Osteocyte (in vitro differentiated cells): ENCODE data around the gene ALS2CL. TPM values are rescaled to one million over a fixed set of nuclear protein-coding genes. Genes with fewer than 3 reads are reported as not detected.

ENCODE experiments used
- DNase-seq: peaks from one replicate; pipeline ENCODE4 v3.0.0; 2021; ENCODE audit warnings: mixed read lengths; ENCODE audit not compliant: unreplicated experiment; ENCODE audit errors: extremely low spot score
- H3K27ac Mint-ChIP-seq: one replicate; pipeline ENCODE4 v1.8.0; 2021; ENCODE audit warnings: mild to moderate bottlenecking, mixed read lengths; ENCODE audit not compliant: unreplicated experiment
- H3K27me3 Mint-ChIP-seq: one replicate; pipeline ENCODE4 v1.8.0; 2021; ENCODE audit warnings: mixed read lengths; ENCODE audit not compliant: unreplicated experiment
- H3K36me3 Mint-ChIP-seq: one replicate; pipeline ENCODE4 v1.8.0; 2021; ENCODE audit warnings: mixed read lengths; ENCODE audit not compliant: unreplicated experiment
- H3K4me1 Mint-ChIP-seq: one replicate; pipeline ENCODE4 v1.8.0; 2021; ENCODE audit warnings: mixed read lengths; ENCODE audit not compliant: unreplicated experiment
- H3K4me3 Mint-ChIP-seq: one replicate; pipeline ENCODE4 v1.8.0; 2021; ENCODE audit warnings: mild to moderate bottlenecking, moderate library complexity, mixed read lengths; ENCODE audit not compliant: unreplicated experiment
- H3K9me3 Mint-ChIP-seq: one replicate; pipeline ENCODE4 v1.8.0; 2021; ENCODE audit warnings: mixed read lengths; ENCODE audit not compliant: unreplicated experiment
- total RNA-seq: library from RNA; stranded (reverse); gene quantifications from 2 replicates; pipeline ENCODE4 v1.2.1, GENCODE V29; 2021
- TF ChIP-seq, protein P1 (sequence below): fragments of 200-600 bp; sonication (generic); IDR thresholded peaks from 2 replicates; pipeline ENCODE4 v1.5.0; 2021; ENCODE audit warnings: antibody characterized with exemption, mild to moderate bottlenecking, moderate library complexity

Gene ALS2CL
- total RNA-seq, 1 donor from 2014 or later: 0.99 TPM

- Mint-ChIP-seq H3K27me3 (no peaks in the 10 kb centered on the region), H3K9me3 (no peaks in the 10 kb centered on the region), H3K27ac (no peak overlapping the region), H3K4me3 (no peak overlapping the region), H3K36me3 (no peaks in the 10 kb centered on the region), H3K4me1 (no peaks in the 10 kb centered on the region)
- TF ChIP-seq, protein P1, sequence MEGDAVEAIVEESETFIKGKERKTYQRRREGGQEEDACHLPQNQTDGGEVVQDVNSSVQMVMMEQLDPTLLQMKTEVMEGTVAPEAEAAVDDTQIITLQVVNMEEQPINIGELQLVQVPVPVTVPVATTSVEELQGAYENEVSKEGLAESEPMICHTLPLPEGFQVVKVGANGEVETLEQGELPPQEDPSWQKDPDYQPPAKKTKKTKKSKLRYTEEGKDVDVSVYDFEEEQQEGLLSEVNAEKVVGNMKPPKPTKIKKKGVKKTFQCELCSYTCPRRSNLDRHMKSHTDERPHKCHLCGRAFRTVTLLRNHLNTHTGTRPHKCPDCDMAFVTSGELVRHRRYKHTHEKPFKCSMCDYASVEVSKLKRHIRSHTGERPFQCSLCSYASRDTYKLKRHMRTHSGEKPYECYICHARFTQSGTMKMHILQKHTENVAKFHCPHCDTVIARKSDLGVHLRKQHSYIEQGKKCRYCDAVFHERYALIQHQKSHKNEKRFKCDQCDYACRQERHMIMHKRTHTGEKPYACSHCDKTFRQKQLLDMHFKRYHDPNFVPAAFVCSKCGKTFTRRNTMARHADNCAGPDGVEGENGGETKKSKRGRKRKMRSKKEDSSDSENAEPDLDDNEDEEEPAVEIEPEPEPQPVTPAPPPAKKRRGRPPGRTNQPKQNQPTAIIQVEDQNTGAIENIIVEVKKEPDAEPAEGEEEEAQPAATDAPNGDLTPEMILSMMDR: no peak
- DNase-seq: no peak
These were observed 24.1 kb downstream of the ALS2CL start for GRCh38 chr3:46669191-46669999.

GRCh38 chr3:46668591-46668990, 24.9 kb downstream of the ALS2CL start:
- Mint-ChIP-seq H3K4me1 (peaks cover 2% of the 10 kb centered on the region), H3K27ac (no peak overlapping the region), H3K36me3 (no peaks in the 10 kb centered on the region), H3K27me3 (no peaks in the 10 kb centered on the region), H3K4me3 (no peak overlapping the region), H3K9me3 (no peaks in the 10 kb centered on the region)
- DNase-seq: no peak
- TF ChIP-seq, protein P1: no peak

GRCh38 chr3:46668116-46668515, 25.4 kb downstream of the ALS2CL start:
- H3K9me3 Mint-ChIP-seq: no peaks in the 10 kb centered on the region
- DNase-seq: no peak
- H3K4me1 Mint-ChIP-seq: peaks cover 7% of the 10 kb centered on the region
- no peak overlapping the region for H3K4me3 Mint-ChIP-seq
- H3K27ac Mint-ChIP-seq: no peak overlapping the region
- no peaks in the 10 kb centered on the region for H3K36me3 Mint-ChIP-seq
- no peaks in the 10 kb centered on the region for H3K27me3 Mint-ChIP-seq
- TF ChIP-seq, protein P1: no peak

GRCh38 chr3:46667657-46668056, 25.8 kb downstream of the ALS2CL start:
- no peak for DNase-seq
- Mint-ChIP-seq H3K27ac (no peak overlapping the region), H3K36me3 (no peaks in the 10 kb centered on the region), H3K27me3 (peaks cover 2% of the 10 kb centered on the region), H3K4me3 (no peak overlapping the region), H3K9me3 (no peaks in the 10 kb centered on the region), H3K4me1 (peaks cover 11% of the 10 kb centered on the region)
- TF ChIP-seq, protein P1: no peak

DNA sequence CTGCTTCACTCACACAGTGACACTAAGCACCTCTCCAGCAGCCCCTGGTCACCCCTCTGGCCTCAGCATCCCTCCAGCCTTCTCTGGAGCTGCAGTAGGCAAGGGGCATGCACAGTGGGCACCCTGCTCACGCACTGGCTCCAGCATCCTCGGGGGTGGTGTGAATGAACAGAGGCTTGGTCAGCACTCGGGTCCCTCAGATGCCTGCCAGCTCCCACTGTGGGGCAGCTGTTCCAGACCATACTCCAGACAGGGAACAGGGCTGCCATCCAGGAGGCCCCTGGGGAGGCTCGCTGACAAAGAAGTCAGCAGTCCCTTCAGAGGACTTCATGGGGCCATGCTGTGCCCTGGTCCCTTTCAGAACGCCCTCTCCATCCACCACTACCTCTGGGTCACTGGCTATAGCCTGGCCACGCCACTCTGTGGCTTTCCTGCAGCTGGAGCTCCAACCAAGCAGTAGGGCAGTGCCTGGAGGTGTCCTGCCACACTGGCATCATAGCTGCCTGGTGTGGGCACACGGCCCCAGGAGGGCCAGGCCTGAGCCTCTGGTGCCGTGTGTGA, 26.3 kb downstream of the ALS2CL start:
- no peak overlapping the region for H3K4me3 Mint-ChIP-seq
- H3K36me3 Mint-ChIP-seq: no peaks in the 10 kb centered on the region
- H3K4me1 Mint-ChIP-seq: peaks cover 16% of the 10 kb centered on the region

More for the DNA sequence above, 26.3 kb downstream of the ALS2CL start:
- Mint-ChIP-seq H3K27ac (no peak overlapping the region), H3K27me3 (peaks cover 4% of the 10 kb centered on the region), H3K9me3 (no peaks in the 10 kb centered on the region)
- TF ChIP-seq, protein P1: no peak
- DNase-seq: no peak
